Measurements from ENCODE around the gene AP3S2. TPM values are rescaled to one million over a fixed set of nuclear protein-coding genes. Genes with fewer than 3 reads are reported as not detected.

Gene AP3S2
- total and polyA plus RNA-seq, 2 of the 4 experiments (the other 2 are of a cell fraction): 12.6 to 34.1 TPM

GRCh38 chr15:89806559-89807550 lies 86.9 kb downstream of the AP3S2 start:
- WGBS, 2 experiments (ENCODE audit: extremely low coverage in 2 of 2, insufficient read length in 1 of 2): 78% methylated on average over 6 of the region's 22 CpGs; no CpG with 5 or more reads in 1 of the 2 experiments
- Histone ChIP-seq H3K4ac (ENCODE audit: low read depth, low read length) (no peak overlapping the region), H3K9me3 (ENCODE audit: control insufficient read depth, insufficient read depth, low read length) (no peaks in the 10 kb centered on the region), H3K23ac (ENCODE audit: low read depth, low read length) (no peak overlapping the region), H3K14ac (replicated peaks; ENCODE audit: low read depth, low read length) (no peak overlapping the region), H4K5ac (ENCODE audit: low read depth, low read length) (no peak overlapping the region), H2BK15ac (ENCODE audit: low read depth, low read length) (no peak overlapping the region), H3K9ac (ENCODE audit: low read depth, low read length) (no peak overlapping the region), H3K4me2 (ENCODE audit: low read depth, low read length) (no peak overlapping the region), H2BK120ac (ENCODE audit: low read depth, low read length) (no peak overlapping the region), H3K9me1 (ENCODE audit: insufficient read depth, low read length) (peaks cover 19% of the 10 kb centered on the region), H3K56ac (ENCODE audit: extremely low read depth, insufficient read depth, low read length) (no peak overlapping the region), H3K4me3 (ENCODE audit: insufficient read depth, low read depth, low read length) (no peak overlapping the region), H3K79me1 (ENCODE audit: low read depth in 1 of 2, low read length in 2 of 2) (peaks cover 2 to 37% of the 10 kb centered on the region in 2 experiments; a peak in 3 of 4 replicates), H3K18ac (ENCODE audit: low read depth, low read length) (no peak overlapping the region), H3K27ac (ENCODE audit: insufficient read depth, low read length) (no peak overlapping the region), H3K4me1 (ENCODE audit: control insufficient read depth, insufficient read depth, low read length) (peaks cover 14% of the 10 kb centered on the region), H4K8ac (ENCODE audit: low read depth in 2 of 2, low read length in 2 of 2) (no peak overlapping the region), H3K27me3 (ENCODE audit: control insufficient read depth, insufficient read depth, low read length) (no peaks in the 10 kb centered on the region), H2AK9ac (replicated peaks; ENCODE audit: low read depth, low read length, poor library complexity) (peak overlapping the region; percentile 61), H4K91ac (ENCODE audit: insufficient read depth, low read depth, low read length) (no peak overlapping the region), H4K20me1 (ENCODE audit: insufficient read depth, low read length) (no peaks in the 10 kb centered on the region), H2BK20ac (ENCODE audit: low read depth, low read length) (no peak overlapping the region), H2AFZ (replicated peaks; ENCODE audit: low read length, poor library complexity) (no peak overlapping the region), H3K36me3 (ENCODE audit: control insufficient read depth, insufficient read depth, low read length) (peaks cover 38% of the 10 kb centered on the region; the same call in 1 of the 2 replicates), H2AK5ac (ENCODE audit: low read depth, low read length) (no peak overlapping the region), H2BK5ac (ENCODE audit: low read depth, low read length, poor library complexity, severe bottlenecking) (no peak overlapping the region)
- in situ Hi-C loops (cut with MboI; ENCODE audit: low sequenced_read_pairs) (no loop called here), intact Hi-C loops (cut with micrococcal nuclease) (no loop called here), dilution Hi-C loops (cut with HindIII; ENCODE audit: low sequenced_read_pairs, unreplicated experiment) (no loop called here)
- TF ChIP-seq MXI1 (IDR thresholded peaks at IDR 0.05; ENCODE audit: borderline replicate concordance, low read depth, low read length) (no peak), FOS (IDR thresholded peaks at IDR 0.05; ENCODE audit: low read depth, low read length) (no peak), SMC3 (IDR thresholded peaks at IDR 0.05; ENCODE audit: low read depth, low read length) (no peak), CHD1 (IDR thresholded peaks at IDR 0.05; ENCODE audit: low read depth, low read length) (no peak), CEBPB (IDR thresholded peaks at IDR 0.05; ENCODE audit: low read depth, low read length) (no peak), POLR2A (IDR thresholded peaks at IDR 0.05; ENCODE audit: low read depth, low read length) (no peak), BHLHE40 (IDR thresholded peaks at IDR 0.05; ENCODE audit: low read depth, low read length) (no peak), ELK1 (IDR thresholded peaks at IDR 0.05; ENCODE audit: borderline replicate concordance, low read depth, low read length) (no peak), RCOR1 (IDR thresholded peaks at IDR 0.05; ENCODE audit: insufficient replicate concordance, low read length) (no peak), RFX5 (IDR thresholded peaks at IDR 0.05; ENCODE audit: low read depth, low read length) (no peak), RAD21 (IDR thresholded peaks at IDR 0.05; ENCODE audit: low read length) (no peak), MAZ (IDR thresholded peaks at IDR 0.05; ENCODE audit: borderline replicate concordance, low read depth, low read length) (no peak), MAFK (IDR thresholded peaks at IDR 0.05; ENCODE audit: low read depth, low read length) (no peak)
- TF ChIP-seq, protein P1, sequence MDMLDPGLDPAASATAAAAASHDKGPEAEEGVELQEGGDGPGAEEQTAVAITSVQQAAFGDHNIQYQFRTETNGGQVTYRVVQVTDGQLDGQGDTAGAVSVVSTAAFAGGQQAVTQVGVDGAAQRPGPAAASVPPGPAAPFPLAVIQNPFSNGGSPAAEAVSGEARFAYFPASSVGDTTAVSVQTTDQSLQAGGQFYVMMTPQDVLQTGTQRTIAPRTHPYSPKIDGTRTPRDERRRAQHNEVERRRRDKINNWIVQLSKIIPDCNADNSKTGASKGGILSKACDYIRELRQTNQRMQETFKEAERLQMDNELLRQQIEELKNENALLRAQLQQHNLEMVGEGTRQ (IDR thresholded peaks at IDR 0.05; ENCODE audit: low read depth, low read length): no peak
- BruUV-seq (replicated peaks): no TSS peak
- DNase-seq (no peak), ATAC-seq (ENCODE audit: low read depth) (no peak)
- ChIA-PET CTCF (no interaction called here), POLR2A (ENCODE audit: unreplicated experiment) (no interaction called here)
